Anterior cingulate cortex (tissue), 58 donors: ENCODE measurements around the gene ODF2L.

Experiments
- DNase-seq, 58 donors: peaks; one replicate each; lab custom pipeline; 2025; lab: John Stamatoyannopoulos, UW

ODF2L gene, protein sequence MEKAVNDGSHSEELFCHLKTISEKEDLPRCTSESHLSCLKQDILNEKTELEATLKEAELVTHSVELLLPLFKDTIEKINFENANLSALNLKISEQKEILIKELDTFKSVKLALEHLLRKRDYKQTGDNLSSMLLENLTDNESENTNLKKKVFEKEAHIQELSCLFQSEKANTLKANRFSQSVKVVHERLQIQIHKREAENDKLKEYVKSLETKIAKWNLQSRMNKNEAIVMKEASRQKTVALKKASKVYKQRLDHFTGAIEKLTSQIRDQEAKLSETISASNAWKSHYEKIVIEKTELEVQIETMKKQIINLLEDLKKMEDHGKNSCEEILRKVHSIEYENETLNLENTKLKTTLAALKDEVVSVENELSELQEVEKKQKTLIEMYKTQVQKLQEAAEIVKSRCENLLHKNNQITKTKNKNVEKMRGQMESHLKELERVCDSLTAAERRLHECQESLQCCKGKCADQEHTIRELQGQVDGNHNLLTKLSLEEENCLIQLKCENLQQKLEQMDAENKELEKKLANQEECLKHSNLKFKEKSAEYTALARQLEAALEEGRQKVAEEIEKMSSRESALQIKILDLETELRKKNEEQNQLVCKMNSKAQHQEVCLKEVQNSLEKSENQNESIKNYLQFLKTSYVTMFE

DNA sequence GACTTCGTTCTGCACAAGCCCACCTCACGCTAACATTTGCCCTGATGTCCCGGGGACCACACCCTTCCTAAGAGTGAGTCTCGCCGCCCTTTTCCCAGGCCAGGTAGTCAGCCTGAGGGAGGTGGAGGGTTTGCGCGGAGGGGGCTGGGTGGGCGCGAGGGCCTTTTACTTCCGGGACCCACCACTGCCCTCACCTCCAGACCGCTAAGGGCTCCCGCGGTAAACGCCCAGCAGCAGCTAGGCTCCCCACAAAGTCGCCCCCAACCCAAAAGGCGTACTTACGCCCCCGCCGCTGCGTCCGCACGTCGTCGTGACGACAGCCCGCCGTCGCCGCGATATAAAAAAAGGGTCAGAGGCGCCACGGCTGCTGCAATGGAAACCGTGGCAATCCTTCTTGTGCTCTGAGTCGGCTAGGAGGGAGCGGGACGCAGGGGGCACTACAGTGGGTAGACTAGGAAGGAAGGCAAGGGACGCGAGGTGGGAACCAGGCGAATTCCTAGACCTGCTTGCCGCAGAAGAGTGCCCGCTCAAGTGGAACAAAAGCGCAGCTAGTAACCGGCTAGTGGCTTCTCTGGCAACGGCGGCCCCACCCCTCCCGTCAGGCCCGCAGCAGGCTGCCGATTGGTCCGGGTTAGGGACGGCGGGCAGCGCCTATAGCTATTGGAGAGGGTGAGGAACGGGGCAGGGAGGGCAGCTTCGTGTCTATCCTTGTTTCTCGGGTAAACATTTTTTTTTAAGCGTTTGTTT is at the start of gene ODF2L:
TSS of gene ODF2L (minus strand) at position 573 of the 747 bp plus-strand sequence. CDS start 9,296 bp downstream, outside the sequence.
- DNase-seq = peak; percentile 43 to 96 (median 86)

DNA sequence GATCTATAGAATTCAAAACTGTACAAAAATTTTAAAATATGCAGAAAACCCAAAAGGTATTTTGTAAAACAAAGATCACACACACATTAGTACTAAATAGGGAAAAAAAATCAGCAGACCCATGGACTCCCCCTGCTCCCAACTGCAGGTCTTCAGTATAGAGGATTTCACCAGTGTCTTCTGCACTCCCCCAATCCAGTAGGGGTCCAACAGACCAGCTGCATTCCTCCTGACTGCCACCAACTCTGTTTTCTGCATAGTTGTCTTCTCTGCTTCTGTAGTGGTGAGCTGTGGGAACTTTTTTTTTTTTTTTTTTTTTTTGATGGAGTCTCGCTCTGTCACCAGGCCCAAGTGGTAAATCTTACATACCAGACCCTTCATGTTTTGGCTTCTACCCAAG is 49.8 kb upstream of the ODF2L start:
- DNase-seq = no peak

DNA sequence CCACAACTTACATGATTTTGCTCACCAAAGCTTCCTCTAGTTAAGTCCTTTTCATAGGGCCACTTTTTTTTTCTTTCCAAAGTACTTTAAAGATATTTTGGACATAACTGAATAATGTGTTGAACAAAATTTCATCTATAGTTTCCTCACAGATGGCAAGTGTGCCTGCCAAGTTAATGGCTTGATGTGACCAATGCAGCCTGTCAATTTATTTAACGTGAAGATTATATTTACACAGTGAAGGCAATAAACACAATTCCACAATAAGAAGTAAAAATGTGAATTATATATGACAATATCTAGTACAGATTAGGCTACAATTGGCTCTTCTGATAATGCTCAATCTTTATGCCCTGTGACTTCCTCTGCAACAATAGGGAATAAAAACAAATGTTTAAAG is 45.9 kb upstream of the ODF2L start:
- DNase-seq = no peak

DNA sequence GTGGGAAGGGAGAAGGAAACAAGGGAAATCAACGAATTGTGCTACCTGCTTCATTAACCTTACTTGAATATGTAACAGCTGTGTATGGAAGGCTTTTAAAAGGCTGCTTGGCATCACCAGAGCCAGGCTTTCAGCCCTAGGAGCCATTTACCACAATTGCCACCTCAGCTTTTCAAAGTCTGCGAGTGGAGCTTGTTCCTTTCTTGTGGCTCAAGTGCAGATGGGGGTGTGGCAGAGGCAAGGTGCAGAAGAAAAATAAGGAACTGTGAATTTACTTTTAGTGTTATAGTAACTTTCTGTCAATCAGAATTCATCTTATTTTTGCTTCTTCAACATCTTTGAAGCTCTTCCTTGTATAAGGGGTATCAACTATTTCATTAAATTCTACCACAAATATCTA is 45.5 kb upstream of the ODF2L start:
- no peak for DNase-seq

DNA sequence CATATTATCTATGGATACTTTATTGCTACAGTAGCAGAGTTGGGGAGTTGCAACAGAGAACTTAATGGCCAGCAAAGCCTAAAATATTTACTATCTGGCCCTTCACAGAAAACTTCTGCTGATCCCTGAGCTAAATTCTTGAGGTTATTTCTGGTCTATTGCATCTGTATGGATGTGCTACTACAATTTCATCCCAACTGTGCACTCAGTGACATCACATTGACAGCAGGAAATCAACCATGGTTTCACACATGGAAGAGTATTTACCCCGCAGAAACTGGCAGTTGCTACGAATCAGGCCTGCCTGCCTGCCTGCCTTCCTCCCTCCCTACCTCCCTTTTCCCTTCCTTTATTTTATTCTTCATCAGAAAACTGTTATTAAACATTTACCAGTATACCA is 39.9 kb upstream of the ODF2L start:
- no peak for DNase-seq

DNA sequence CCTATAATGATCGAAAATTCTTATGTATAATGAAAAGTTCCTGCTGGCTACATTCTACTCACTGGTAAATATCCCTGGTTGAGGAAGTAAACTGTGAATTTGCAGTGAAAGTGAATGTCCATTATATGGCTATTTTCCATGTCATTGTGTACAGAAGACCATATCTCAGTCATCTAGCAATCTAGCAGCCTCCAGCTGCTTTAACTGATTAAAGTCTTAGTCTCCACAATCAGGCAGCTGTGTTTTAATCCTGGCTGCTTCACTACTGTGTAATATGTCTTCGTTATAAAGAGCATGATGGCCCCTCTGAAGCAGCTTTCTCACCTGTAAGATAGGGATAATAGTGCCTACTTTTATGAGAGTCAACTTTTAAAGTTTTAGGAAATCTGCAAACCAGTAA is 39.2 kb upstream of the ODF2L start:
- DNase-seq = no peak

DNA sequence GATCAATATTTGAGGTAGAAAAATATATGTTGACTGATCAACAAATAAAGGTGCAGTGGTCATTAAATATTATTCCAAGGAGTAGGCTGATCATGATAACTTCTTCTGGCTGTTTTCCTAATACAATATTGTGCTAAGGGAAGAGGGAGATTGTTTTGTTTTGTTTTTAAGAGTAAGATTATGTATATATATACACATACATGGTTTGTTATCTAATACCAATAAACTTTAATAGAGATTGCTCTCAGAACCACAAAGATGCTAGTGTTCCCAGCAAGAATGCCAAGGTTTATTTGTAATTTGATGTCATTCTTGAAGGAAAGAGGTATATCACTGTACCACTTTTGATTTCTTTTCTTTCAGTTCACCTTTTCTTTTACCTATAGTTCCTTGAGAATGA is 37.9 kb upstream of the ODF2L start:
- DNase-seq = no peak

DNA sequence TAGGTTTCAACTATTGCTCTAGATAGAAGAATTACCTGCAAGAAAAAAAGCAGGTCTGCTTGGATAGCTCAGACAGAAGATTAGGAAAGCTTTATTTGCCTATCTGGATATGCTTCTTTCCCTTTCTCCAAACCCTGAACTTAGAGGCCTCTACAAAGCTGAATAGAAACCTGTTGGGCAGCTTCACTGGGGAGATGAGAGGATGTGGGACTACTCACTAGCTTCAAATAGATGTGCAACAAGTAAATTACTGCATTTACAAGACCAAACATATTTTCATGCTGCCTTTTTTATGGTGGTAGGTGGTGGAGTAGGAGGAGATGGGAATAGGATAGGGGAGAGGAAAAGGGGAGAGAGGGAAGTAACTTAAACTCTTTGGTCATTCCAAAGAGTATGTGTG is 34.3 kb upstream of the ODF2L start:
- no peak for DNase-seq

DNA sequence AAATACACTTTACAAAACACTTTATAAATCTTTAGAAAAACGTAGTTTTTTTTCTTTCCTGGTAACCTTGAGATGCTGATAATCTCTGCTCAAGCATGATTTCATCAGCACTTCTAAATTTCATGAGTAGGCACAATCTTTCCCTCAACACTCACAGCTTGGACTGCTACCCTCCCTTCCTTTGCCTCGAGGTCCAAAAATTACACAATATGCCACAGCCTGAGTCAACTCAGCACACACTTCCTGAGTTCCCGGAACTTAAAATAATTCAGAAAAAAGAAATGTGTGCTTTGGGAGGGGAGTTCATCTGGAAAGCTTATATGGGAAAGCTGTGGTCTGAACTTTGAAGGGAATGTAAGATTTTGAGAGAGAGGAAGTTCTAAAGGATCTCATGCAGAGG is 33.7 kb upstream of the ODF2L start:
- peak in 4 of 58 donors; percentile 2 to 31 (median 8) for DNase-seq

DNA sequence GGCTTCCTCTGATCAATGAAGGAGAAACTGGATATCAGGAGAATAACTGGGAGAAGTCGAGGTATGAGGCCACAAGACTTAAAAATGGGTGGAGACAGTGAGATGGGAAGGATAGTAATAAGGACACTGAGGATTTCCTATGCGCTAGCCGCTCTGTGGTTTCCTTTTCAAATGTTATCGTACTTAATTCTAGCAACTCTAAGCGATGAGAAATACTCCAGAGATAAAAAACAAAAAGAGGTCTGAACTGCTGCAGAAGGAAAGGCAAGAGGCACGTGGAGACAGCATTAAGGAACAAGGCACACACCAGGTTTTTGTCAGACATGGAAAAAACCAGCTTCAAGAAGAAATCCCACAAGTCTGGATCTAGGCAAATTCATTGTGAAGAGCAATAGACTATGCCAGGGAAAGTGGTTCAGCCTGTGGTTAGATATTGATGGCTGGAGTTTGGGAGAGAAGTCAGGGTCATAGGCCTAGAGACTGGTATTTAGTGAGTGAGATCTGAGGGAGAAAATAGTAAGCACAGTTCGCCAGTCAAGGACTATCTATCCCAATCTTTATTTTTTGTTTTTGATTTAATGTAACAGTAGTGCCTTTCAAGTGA is 33.1 kb upstream of the ODF2L start:
- DNase-seq = no peak

DNA sequence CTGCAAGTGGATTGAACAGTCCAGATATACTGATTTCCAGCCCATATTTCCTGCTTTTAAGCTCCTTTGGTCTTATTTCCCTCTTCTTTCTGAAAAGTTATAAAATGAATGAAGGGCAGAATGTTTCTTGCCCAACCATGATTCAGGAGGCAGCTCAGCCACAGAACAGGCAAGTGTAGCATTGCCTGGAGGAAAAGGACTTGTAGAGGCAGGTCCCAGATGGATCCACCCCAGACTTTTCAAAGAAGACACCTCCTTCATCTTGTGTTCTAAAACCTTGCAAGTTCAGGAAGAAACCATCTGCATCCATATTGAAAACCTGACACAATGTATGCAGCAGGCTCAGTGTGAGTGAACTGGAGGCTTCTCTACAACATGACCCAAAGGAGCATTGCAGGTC is 27.8 kb upstream of the ODF2L start, which contains the start of gene CLCA2:
TSS of gene CLCA2 (plus strand) at position 299 of the 400 bp plus-strand sequence. CDS start at position 376, 77 bp downstream.
- no peak for DNase-seq

DNA sequence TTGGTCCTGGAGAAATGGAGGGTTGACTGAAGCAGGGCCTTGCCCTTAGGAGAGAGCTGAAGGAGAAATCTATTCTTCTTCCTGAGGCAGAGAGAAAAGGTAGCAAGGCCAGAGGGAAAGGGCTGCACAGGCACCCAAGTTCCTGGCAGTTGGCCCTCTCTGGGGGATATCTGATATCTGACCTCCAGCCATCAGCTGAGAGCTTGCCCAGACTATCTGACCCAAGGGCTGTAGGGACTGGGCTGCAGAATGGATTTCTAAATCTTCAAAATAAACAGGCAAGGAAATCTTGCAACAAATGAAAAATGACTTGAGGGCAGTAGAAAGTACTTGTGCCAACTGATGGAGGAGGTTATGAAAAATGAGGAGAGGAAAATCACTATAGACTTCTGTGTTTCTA is 27.4 kb upstream of the ODF2L start:
- no peak for DNase-seq

DNA sequence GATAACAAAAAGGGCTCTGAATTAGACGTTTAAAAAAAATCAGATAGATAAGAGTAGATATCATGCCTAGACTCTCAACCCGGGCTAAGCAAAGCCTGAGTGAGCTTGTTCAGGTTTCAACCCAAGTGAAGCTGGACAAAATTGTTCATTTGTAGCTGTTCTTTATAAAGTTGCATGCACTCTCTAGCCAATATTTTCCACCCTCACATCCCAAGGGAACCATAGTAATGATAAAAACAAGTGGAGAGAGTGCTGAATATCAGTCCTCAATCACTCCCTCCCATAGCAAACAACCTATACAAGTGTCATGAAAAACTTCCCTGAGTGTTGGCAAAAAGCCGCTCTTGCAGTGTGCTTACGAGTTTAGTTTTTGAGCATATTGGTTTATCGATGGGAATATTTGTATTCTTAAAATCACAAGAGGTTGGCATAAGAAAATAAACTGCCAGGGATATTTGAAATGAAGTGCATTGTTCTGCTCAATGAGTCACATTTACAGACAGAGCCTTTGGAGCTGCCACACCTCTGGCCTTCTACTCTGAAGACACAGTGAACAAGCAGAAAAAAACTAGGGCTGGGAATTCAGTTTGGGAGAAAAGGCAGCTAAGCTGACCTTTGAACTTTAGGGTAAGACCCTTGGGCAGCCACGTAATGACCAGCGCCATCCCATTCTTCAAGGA is 25.6 kb upstream of the ODF2L start:
- DNase-seq = no peak

DNA sequence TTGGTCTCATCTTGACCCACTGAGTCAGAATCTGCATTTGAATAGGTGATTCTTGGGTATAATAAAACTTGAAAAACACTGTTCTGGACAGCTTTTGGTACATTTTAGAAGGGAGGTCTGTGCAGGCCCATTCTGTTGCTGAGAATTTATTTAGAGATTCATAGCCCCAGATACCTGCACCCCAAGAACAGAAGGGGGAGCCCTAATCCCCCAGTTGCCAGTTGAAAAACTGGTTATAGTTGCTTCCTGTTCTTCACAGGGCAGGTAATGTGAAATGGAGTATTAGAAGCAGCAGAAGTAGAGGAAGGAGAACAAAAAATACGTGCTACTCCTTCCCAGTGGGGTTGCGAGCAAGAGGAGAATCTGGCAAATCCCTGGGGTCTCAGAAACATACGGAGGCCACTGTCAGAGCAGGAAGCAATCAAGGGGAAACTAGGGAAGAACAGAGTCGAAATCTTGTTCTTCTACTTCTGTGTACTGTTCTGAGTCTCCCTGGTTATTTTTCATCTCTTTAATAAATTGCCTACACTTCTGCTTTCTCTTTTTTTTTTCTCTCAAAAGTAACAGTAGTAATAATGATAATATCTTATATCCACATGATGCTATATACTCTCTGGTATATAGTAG is 23.3 kb upstream of the ODF2L start:
- DNase-seq = peak in 11 of 58 donors; percentile 1 to 9 (median 3)

DNA sequence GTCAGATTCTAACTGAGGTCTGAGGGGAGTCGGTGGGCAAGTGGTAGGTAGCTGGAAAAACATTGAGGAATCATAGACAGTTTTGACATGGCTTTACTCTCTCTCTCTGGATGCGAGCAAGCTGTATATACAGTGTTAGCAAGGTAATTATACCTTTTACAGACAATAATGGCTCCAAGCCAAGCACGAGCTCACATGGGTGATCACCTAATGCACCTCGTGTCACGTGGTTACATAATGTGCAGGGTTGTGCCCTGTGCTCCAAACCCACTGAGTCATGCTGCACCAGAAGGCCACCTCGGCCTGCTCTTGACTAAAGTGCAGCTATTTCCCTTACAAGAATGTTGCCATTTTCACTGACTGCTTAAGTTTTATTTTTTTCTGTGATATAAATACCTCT is 20.2 kb upstream of the ODF2L start:
- no peak for DNase-seq

DNA sequence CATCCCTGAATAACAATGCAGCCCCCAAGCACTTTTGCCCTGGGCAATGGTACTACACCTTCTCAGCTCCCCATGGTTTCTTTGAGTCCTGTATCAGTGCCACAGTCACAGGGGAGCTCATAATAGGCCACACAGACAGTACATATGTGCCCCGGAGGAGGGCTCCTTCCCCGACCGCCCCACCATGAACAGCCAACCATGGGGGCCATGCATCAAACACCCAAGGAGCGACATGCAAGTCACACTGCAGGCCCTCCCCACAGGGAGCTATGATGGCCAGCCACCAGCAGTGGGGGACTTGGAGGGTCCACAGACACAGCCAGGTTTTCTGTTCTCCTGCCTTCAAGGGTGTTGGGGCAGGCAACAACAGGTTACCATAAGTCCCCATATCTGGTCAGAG is 14.8 kb upstream of the ODF2L start:
- DNase-seq = no peak

DNA sequence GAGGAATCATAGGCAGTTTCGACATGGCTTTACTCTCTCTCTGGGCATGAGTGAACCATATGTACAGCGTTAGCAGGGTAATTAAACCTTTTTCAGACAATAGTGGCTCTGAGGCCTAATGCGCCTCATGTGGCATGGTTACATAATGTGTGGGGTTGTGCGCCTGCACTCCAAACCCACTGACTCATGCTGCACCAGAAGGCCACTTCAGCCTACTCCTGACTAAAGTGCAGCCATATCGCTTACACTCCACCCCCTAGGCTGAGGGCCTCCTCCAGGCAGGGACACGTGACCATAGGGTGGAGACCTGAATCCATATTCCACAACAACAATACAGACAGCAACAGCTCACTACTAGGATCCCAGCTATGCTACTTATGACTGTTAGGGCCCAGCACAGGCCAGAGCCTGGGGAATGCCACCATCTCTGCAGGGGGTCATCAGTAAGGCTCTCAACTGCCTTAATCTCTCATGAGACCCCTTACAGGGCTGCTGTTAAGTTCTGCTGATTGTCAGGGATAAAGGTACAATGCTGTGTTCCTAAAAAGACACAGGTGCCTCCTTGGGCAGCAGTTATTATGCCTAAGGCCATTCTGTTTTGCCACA is 13.4 kb upstream of the ODF2L start:
- no peak for DNase-seq

DNA sequence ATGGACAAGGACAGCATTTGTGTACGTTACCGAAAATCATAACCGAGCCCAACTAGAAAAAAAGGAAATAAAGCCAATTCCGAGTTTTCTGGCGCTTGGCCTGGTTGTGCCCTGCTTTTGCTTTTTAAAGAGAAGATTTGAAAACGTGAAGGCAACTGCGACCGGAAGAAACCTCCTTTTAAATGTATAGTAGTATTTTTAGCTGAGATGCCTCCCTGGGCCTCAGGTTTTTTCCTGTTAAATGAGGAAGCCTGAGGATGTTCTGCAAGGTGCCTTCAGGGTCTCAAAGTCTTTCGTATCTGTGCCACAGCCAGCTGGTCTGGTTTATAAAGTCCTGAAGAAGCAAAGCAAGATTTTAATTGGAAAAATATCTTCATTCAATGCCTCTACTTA is 371 bp upstream of the ODF2L start:
- no peak for DNase-seq

DNA sequence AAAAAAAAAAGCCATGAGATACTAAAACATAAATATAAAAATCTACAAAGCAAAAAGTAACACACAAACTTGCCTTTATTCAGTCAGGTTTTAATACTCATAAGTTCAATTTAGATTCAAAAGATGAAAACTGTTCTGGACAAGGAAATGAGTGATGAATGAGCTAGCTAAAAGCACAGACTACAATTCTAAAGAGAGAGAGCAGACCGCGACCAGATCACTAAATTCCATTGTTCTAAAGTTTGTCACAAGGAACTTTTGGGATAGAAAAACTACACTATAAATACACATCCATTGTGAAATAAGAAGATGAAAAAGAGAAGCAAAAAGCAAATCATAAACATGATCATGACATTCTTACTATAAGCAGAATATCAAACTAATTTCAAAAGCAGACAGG is 1.7 kb downstream of the ODF2L start:
- no peak for DNase-seq
